Thyroid gland (tissue), 4 donors: ENCODE results near the gene CIRBP.

ENCODE experiments used
- POLR2A ChIP-seq, 2 donors: fragments of 450-650 bp; IDR thresholded peaks; one replicate each; pipeline ENCODE4 v1.6.1; 2017; ENCODE audit warnings: antibody characterized with exemption in 2 of 2, mild to moderate bottlenecking in 2 of 2, moderate library complexity in 1 of 2
- TF ChIP-seq, protein P1 (sequence below), 6 experiments: fragments of 200-600 bp in 3 of 6; fragments of 450-650 bp in 3 of 6; sonication (generic) in 3 of 6; IDR thresholded peaks; one replicate each; pipeline ENCODE4 v1.5.1; 2016 to 2019; ENCODE audit warnings: antibody characterized with exemption in 6 of 6, mild to moderate bottlenecking in 2 of 6, inconsistent platforms in 1 of 6, moderate library complexity in 1 of 6

DNA sequence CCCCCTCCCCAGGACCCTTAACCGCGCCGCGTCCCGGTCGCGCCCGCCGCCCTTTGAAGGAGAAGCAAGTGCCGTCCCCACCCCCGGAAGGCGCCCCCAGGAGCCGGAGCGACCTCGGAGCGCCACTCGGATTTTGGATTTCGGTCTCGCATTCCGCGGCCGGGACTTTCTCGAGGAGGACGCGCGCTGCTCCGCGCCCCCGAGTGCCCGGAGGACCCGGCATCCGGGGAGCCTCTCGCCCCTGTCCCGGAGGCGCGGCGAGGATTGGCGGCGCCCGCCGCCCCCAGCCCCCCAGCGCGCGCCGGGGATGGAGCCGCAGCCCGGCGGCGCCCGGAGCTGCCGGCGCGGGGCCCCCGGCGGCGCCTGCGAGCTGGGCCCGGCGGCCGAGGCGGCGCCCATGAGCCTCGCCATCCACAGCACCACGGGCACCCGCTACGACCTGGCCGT lies 19.1 kb upstream of the CIRBP start:
- TF ChIP-seq, protein P1, sequence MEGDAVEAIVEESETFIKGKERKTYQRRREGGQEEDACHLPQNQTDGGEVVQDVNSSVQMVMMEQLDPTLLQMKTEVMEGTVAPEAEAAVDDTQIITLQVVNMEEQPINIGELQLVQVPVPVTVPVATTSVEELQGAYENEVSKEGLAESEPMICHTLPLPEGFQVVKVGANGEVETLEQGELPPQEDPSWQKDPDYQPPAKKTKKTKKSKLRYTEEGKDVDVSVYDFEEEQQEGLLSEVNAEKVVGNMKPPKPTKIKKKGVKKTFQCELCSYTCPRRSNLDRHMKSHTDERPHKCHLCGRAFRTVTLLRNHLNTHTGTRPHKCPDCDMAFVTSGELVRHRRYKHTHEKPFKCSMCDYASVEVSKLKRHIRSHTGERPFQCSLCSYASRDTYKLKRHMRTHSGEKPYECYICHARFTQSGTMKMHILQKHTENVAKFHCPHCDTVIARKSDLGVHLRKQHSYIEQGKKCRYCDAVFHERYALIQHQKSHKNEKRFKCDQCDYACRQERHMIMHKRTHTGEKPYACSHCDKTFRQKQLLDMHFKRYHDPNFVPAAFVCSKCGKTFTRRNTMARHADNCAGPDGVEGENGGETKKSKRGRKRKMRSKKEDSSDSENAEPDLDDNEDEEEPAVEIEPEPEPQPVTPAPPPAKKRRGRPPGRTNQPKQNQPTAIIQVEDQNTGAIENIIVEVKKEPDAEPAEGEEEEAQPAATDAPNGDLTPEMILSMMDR (IDR thresholded peaks at IDR 0.05), result no peak
- TF ChIP-seq POLR2A (IDR thresholded peaks at IDR 0.05), result no peak
